HepG2 (cell line): ENCODE data around the gene EPDR1. TPM values are rescaled to one million over a fixed set of nuclear protein-coding genes. Genes with fewer than 3 reads are reported as not detected.

Source experiments
- ATAC-seq: fragments of 200-7000 bp; cut with Tn5 transposase; 3 replicates; pipeline ENCODE4 v1.9.1; 2020; ENCODE audit warnings: mild to moderate bottlenecking, moderate library complexity
- BruUV-seq: library from RNA; stranded (reverse); fragments of 400-500 nt; replicated peaks from 2 replicates; lab custom pipeline; 2021; lab: Mats Ljungman, UMichigan
- CTCF ChIA-PET: fragments of 300-600 bp; formaldehyde crosslinking; extraction: SDS; loops from one replicate; lab custom pipeline; 2021; ENCODE audit warnings: low total read pairs, inconsistent platforms, low intra/inter-chr PET ratio; lab: Yijun Ruan, JAX
- POLR2A ChIA-PET: fragments of 350-600 bp; sonication (Branson Sonifier 250); formaldehyde crosslinking; loops from one replicate; lab custom pipeline; 2020; ENCODE audit warnings: antibody characterized with exemption, inconsistent platforms; lab: Yijun Ruan, JAX
- DNase-seq: peaks from one replicate; pipeline ENCODE4 v3.0.0-alpha.2; 2015; ENCODE audit warnings: low spot score
- FAIRE-seq: peaks from 3 replicates; lab custom pipeline; 2011; peaks lifted over from hg19 to GRCh38; lab: Jason Lieb, UNC
- H2AFZ ChIP-seq: one replicate; pipeline ENCODE4 v1.6.1; 2011; ENCODE audit warnings: low read length, inconsistent platforms
- H3K27ac ChIP-seq: fragments of 300-600 bp; 3 replicates; pipeline ENCODE4 v1.8.0; 2011; ENCODE audit warnings: mixed run types, mild to moderate bottlenecking, mixed read lengths, low read length, inconsistent platforms; ENCODE audit not compliant: insufficient read depth; ENCODE audit errors: extremely low read length
- H3K27me3 ChIP-seq, 2 experiments: fragments of 200-600 bp in 1 of 2; 2 replicates in 1 of 2; 3 replicates in 1 of 2; pipeline versions ENCODE4 v1.6.0 to v1.8.0; 2011; ENCODE audit warnings: low read length in 2 of 2, mild to moderate bottlenecking in 2 of 2, moderate library complexity in 2 of 2, inconsistent platforms in 1 of 2; ENCODE audit not compliant: insufficient read depth in 2 of 2, control insufficient read depth in 1 of 2
- H3K36me3 ChIP-seq, 2 experiments: fragments of 200-600 bp in 1 of 2; replicated peaks in 1 of 2; 2 replicates in 1 of 2; 3 replicates in 1 of 2; pipeline versions ENCODE4 v1.5.1 to v1.8.0; 2011; ENCODE audit warnings: low read length in 2 of 2, inconsistent platforms in 1 of 2; ENCODE audit not compliant: insufficient read depth in 2 of 2, control insufficient read depth in 1 of 2
- H3K4me1 ChIP-seq: 2 replicates; pipeline ENCODE4 v1.5.1; 2012; ENCODE audit warnings: low read length, inconsistent platforms; ENCODE audit not compliant: insufficient read depth
- H3K4me2 ChIP-seq: 2 replicates; pipeline ENCODE4 v1.6.0; 2011; ENCODE audit warnings: low read depth, low read length, inconsistent platforms
- H3K4me3 ChIP-seq, 3 experiments: fragments of 200-600 bp in 1 of 3; sonication (generic), shearing (Covaris generic) in 1 of 3; replicated peaks in 1 of 3; 2 replicates each; pipeline ENCODE4 v1.5.1; 2011 to 2016; ENCODE audit warnings: low read length in 3 of 3, inconsistent platforms in 2 of 3, low read depth in 2 of 3, mild to moderate bottlenecking in 2 of 3, control low read depth in 1 of 3, mixed read lengths in 1 of 3; ENCODE audit not compliant: insufficient read depth in 1 of 3
- H3K79me2 ChIP-seq: one replicate; pipeline ENCODE4 v1.6.1; 2011; ENCODE audit warnings: low read length, inconsistent platforms; ENCODE audit not compliant: insufficient read depth
- H3K9ac ChIP-seq: 2 replicates; pipeline ENCODE4 v1.6.0; 2011; ENCODE audit warnings: mild to moderate bottlenecking, low read depth, low read length, inconsistent platforms; ENCODE audit not compliant: insufficient read depth
- H3K9me3 ChIP-seq: 2 replicates; pipeline ENCODE4 v1.5.1; 2012; ENCODE audit warnings: mild to moderate bottlenecking, low read length
- H4K20me1 ChIP-seq: 2 replicates; pipeline ENCODE4 v1.6.0; 2011; ENCODE audit warnings: inconsistent platforms, mild to moderate bottlenecking, low read length, moderate library complexity; ENCODE audit not compliant: insufficient read depth
- CBX5 ChIP-seq: sonication (generic); formaldehyde crosslinking; IDR thresholded peaks from 2 replicates; pipeline ENCODE4 v1.4.0; 2020; ENCODE audit warnings: missing genetic modification reagents, borderline replicate concordance
- CC2D1A ChIP-seq: sonication (generic); formaldehyde crosslinking; IDR thresholded peaks from 2 replicates; pipeline ENCODE4 v1.8.1; 2023; ENCODE audit warnings: mild to moderate bottlenecking, missing genetic modification reagents
- CREB1 ChIP-seq, 2 experiments: fragments of 450-650 bp in 1 of 2; IDR thresholded peaks; 2 replicates each; pipeline ENCODE4 v1.6.1; 2016 to 2017; ENCODE audit warnings: control low read depth in 1 of 2, mild to moderate bottlenecking in 1 of 2, missing compliant biosample characterization in 1 of 2, missing genetic modification characterization in 1 of 2
- FOSL2 ChIP-seq: sonication (generic); formaldehyde crosslinking; IDR thresholded peaks from 2 replicates; pipeline ENCODE4 v1.4.0; 2020; ENCODE audit warnings: missing genetic modification reagents
- HIC2 ChIP-seq: sonication (generic); formaldehyde crosslinking; IDR thresholded peaks from 2 replicates; pipeline ENCODE4 v1.9.0; 2022; ENCODE audit warnings: low read depth, missing genetic modification reagents
- NAIF1 ChIP-seq: sonication (generic); formaldehyde crosslinking; IDR thresholded peaks from 2 replicates; pipeline ENCODE4 v1.5.0; 2020; ENCODE audit warnings: mild to moderate bottlenecking, missing genetic modification reagents, borderline replicate concordance
- RBM22 ChIP-seq: fragments of 200-400 bp; formaldehyde crosslinking; optimal IDR thresholded peaks from 2 replicates; pipeline ENCODE3; 2017; ENCODE audit warnings: mild to moderate bottlenecking, low read length, moderate library complexity
- SATB2 ChIP-seq: sonication (generic); formaldehyde crosslinking; IDR thresholded peaks from 2 replicates; pipeline ENCODE4 v1.5.0; 2020; ENCODE audit warnings: missing genetic modification reagents
- ZBTB21 ChIP-seq: sonication (generic); formaldehyde crosslinking; IDR thresholded peaks from 2 replicates; pipeline ENCODE4 v1.4.0; 2020; ENCODE audit warnings: missing genetic modification reagents
- ZBTB33 ChIP-seq: sonication (generic); formaldehyde crosslinking; IDR thresholded peaks from 2 replicates; pipeline ENCODE4 v1.4.0; 2020; ENCODE audit warnings: missing genetic modification reagents
- ZNF362 ChIP-seq: sonication (generic); formaldehyde crosslinking; IDR thresholded peaks from 2 replicates; pipeline ENCODE4 v1.4.0; 2020; ENCODE audit warnings: missing genetic modification reagents, mild to moderate bottlenecking, borderline replicate concordance
- ZNF766 ChIP-seq: sonication (generic); formaldehyde crosslinking; IDR thresholded peaks from 2 replicates; pipeline ENCODE4 v1.5.0; 2020; ENCODE audit warnings: missing genetic modification reagents, borderline replicate concordance
- ZNF772 ChIP-seq: sonication (generic); formaldehyde crosslinking; IDR thresholded peaks from 2 replicates; pipeline ENCODE4 v1.5.0; 2020; ENCODE audit warnings: mild to moderate bottlenecking, missing genetic modification reagents
- ZUFSP ChIP-seq: sonication (generic); formaldehyde crosslinking; IDR thresholded peaks from 2 replicates; pipeline ENCODE4 v1.9.0; 2021; ENCODE audit warnings: missing genetic modification reagents, mild to moderate bottlenecking, borderline replicate concordance
- WGBS: methylation state at CpG from one replicate; pipeline ENCODE4 v1.1.6; 2017; ENCODE audit warnings: low lambda C conversion rate; 5-methylcytosine and 5-hydroxymethylcytosine counted together
- in situ Hi-C: cut with HindIII; loops from 2 replicates; pipeline ENCODE4 v1.10.0; 2017; ENCODE audit warnings: low pct_unique_long_range_greater_than_20kb; ENCODE audit not compliant: extremely low pct_ligation_motif_present
- intact Hi-C: fragments of 100-400 bp; cut with micrococcal nuclease; formaldehyde crosslinking; loops from one replicate; pipeline ENCODE4 v1.10.0; 2022; ENCODE audit not compliant: unreplicated experiment
- polyA plus RNA-seq, 8 experiments: library from polyadenylated mRNA; depleted of rRNA in 3 of 8; stranded (reverse) in 7 of 8; unstranded in 1 of 8; fragments of >200 nt; fragmentation: Illumina TruSeq in 4 of 8; extraction: Trizol in 4 of 8; gene quantifications; 2 replicates each; pipeline versions ENCODE4 v1.2.1 to v1.2.3, GENCODE V29; 2011 to 2016; ENCODE audit warnings: low read depth in 4 of 8, missing spikeins in 1 of 8, mixed read lengths in 1 of 8; ENCODE audit not compliant: insufficient read depth in 1 of 8
- total RNA-seq, 5 experiments: library from RNA; depleted of rRNA; stranded (reverse); fragments of >200 nt; fragmentation: Illumina TruSeq; extraction: Trizol; gene quantifications; 2 replicates each; pipeline ENCODE4 v1.2.3, GENCODE V29; 2016; ENCODE audit warnings: low read depth in 1 of 5

Gene EPDR1
- total and polyA plus RNA-seq, 2 of the 13 experiments (the other 11 are each of a cell fraction or from before 2014, with no cell fraction given): 38.3 to 50.2 TPM

- Histone ChIP-seq H3K4me1 (peaks cover 59% of the 10 kb centered on the region), H3K9ac (peak overlapping the region; percentile 82), H3K4me2 (no peak overlapping the region), H3K27ac (peak overlapping the region; percentile 99), H4K20me1 (no peaks in the 10 kb centered on the region), H3K9me3 (no peaks in the 10 kb centered on the region), H3K36me3 (peaks cover 0 to 15% of the 10 kb centered on the region in 2 experiments; a peak in 4 of 5 replicates), H3K4me3 (no peak overlapping the region), H3K27me3 (no peaks in the 10 kb centered on the region), H3K79me2 (peaks cover 44% of the 10 kb centered on the region), H2AFZ (no peak overlapping the region)
- CTCF ChIA-PET: no interaction called here
- FAIRE-seq (no peak), ATAC-seq (no peak), DNase-seq (peak; percentile 10)
- 89% methylated on average over 4 of the region's 4 CpGs for WGBS
- in situ Hi-C loops: no loop called here
- no TSS peak for BruUV-seq
- intact Hi-C loops: no loop called here
- POLR2A ChIA-PET: interaction anchor here (3.8 to 4.7 kb wide), 2 partner anchors 25 to 29 kb away, joined by 45 to 68 read pairs; partner anchors contain the start of genes EPDR1 and SFRP4
- TF ChIP-seq ZNF362: no peak
- TF ChIP-seq ZUFSP (CRISPR knock-in tag): no peak
- peak; percentile 56; the same call in 1 of the 2 replicates for TF ChIP-seq ZBTB33
- TF ChIP-seq CC2D1A (CRISPR knock-in tag): no peak
- no peak for TF ChIP-seq ZNF766 (CRISPR knock-in tag)
- TF ChIP-seq ZBTB21: 0 out of 2 replicates have a peak, but pooled peaks have one; percentile 29
- no peak for TF ChIP-seq ZNF772 (CRISPR knock-in tag)
- no peak for TF ChIP-seq NAIF1 (CRISPR knock-in tag)
- peak; percentile 44 for TF ChIP-seq CREB1 (IDR thresholded peaks at IDR 0.05)
- no peak for TF ChIP-seq CREB1 (CRISPR knock-in tag; IDR thresholded peaks at IDR 0.05)
- 0 out of 2 replicates have a peak, but pooled peaks have one; percentile 13 for TF ChIP-seq FOSL2 (CRISPR knock-in tag)
- TF ChIP-seq HIC2 (CRISPR knock-in tag): no peak
- no peak for TF ChIP-seq RBM22
- TF ChIP-seq CBX5 (CRISPR knock-in tag): no peak
- TF ChIP-seq SATB2 (CRISPR knock-in tag): no peak
Observed at GRCh38 chr7:37945336-37945735, 24.9 kb downstream of the EPDR1 start.
